GM12891 (cell line): Measurements from ENCODE around the gene LILRB2.

Experiments used
- PAX5 ChIP-seq: IDR thresholded peaks from 2 replicates; pipeline ENCODE4 v1.6.1; 2011; ENCODE audit warnings: low read length, moderate library complexity, mild to moderate bottlenecking; ENCODE audit not compliant: insufficient read depth, severe bottlenecking
- POLR2A ChIP-seq: IDR thresholded peaks from 2 replicates; pipeline ENCODE4 v1.6.1; 2011; ENCODE audit warnings: low read depth, low read length, control low read depth
- POLR2AphosphoS5 ChIP-seq: IDR thresholded peaks from 2 replicates; pipeline ENCODE4 v1.6.1; 2011; ENCODE audit warnings: low read depth, low read length, control low read depth
- POU2F2 ChIP-seq: IDR thresholded peaks from 2 replicates; pipeline ENCODE4 v1.6.1; 2011; ENCODE audit warnings: low read depth, mild to moderate bottlenecking, control low read depth, low read length, moderate library complexity
- SPI1 ChIP-seq: IDR thresholded peaks from 2 replicates; pipeline ENCODE4 v1.6.1; 2011; ENCODE audit warnings: low read depth, low read length, control low read depth
- TAF1 ChIP-seq: IDR thresholded peaks from 2 replicates; pipeline ENCODE4 v1.6.1; 2011; ENCODE audit warnings: low read depth, low read length, control low read depth

GRCh38 chr19:54315956-54316355 is 35.0 kb upstream of the LILRB2 start:
- no peak for TF ChIP-seq POLR2A
- no peak for TF ChIP-seq POLR2AphosphoS5
- TF ChIP-seq TAF1, result no peak
- TF ChIP-seq POU2F2, result no peak
- TF ChIP-seq SPI1, result no peak
- TF ChIP-seq PAX5, result no peak
